ENCODE data around the gene SP3.

SP3 gene

GRCh38 chr2:173966274-173967098 lies 1.3 kb upstream of the SP3 start:
- no peak for DNase-seq

DNA sequence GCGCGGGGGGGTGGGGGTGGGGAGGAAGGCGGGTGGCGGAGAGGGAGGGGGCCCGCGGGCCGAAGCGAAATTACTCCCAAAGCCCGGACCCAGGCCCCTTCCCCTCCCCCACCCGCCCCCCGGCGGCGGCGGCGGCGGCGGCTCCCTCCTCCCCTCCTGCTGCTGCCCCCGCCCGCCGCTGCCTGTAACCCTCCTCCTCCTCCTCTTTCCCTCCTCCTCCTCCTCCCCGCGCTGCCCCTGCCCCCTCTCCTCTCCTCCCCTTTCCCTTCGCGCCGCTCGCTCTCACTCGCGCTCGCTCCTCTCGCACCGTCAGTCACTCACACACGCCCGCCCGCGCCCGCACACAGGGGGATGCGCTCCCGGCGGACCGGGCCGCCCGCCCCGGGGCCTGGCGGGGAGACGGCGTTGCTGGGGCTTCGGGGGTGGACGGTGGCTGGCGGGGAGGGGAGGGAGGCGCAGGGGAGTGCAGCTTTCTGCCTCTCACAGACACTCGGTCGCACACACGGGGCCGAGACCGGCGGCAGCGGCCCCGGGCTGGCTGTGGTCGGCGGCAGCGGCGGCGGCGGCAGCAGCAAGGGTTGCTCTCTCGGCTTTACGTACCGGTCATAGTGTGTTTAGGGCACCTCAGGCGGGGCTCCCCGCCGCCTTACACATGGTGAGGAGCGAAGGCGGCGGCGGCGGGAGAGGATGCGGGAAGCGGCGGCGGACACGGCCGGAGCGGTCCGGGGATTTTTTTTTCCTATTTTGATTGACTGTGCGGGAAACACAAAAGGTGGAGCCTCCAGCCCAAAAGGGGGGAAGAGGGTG lies 405 bp downstream of the SP3 start:
- DNase-seq: peak; percentile 91

DNA sequence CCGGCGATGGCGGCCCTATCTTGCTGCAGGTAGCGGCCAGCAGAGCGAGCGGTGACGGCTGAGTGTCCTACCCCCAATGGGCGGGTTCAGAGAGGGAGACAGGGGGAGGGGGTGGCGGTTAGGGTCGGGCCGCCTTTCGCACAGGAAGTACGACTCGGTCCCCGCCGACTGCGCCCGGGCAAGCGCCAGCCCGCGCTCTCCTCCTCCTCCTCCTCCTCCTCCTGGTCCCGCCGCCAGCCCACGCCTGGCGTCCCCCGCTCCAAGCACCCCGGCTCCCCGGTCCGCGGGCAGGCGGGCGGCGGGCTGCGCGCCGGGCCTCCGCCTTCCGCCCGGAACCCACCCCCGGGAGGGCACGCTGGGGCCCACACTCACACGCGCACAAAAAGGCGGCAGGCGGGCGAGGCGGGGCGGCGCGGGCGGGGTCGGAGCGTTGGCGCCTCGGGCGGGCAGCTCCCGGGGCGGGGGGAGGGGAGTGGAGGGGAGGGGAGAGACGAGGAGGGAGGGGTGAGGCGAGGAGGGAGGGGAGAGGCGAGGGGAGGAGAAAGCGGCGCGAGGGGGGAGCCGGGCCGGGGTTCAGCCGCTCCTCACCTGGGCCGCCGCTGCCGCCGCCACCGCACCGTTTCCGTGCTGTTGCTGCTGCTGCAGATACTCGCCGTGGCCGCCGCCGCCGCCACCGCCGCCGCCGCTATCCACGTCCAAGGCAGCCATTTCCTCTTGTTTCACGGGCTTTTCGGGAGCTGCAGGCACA lies 1.2 kb downstream of the SP3 start:
- DNase-seq: peak; percentile 93

DNA sequence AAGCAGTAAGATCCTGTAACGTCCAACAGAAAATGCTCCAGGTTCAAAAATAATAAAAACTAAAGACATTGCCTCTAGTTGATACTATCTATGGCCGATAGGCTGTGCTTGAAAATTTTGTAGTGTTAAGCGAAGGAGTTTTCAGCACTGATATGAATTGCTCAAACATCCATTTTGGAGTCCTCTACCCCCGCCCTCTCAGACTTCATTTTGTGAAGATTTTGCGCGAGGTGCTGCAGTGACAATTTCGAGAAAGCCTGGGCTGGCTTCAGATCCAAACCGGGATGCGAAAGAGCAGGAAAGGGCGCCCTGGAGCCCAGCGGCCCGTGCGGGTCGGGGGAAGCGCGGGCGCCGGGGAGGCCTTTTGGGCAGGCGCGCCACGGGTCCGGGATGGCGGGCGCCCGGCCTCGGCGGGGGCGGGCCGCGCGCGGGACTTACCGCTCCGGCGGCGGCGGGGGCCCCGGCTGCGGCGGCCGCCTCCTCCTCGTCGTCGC lies 1.8 kb downstream of the SP3 start:
- peak; percentile 73 for DNase-seq

GRCh38 chr2:173962583-173963110 lies 2.5 kb downstream of the SP3 start:
- no peak for DNase-seq

- DNase-seq: no peak
These were observed 3.1 kb downstream of the SP3 start for GRCh38 chr2:173962031-173962430.

GRCh38 chr2:173961346-173961705 lies 3.8 kb downstream of the SP3 start:
- no peak for DNase-seq

DNA sequence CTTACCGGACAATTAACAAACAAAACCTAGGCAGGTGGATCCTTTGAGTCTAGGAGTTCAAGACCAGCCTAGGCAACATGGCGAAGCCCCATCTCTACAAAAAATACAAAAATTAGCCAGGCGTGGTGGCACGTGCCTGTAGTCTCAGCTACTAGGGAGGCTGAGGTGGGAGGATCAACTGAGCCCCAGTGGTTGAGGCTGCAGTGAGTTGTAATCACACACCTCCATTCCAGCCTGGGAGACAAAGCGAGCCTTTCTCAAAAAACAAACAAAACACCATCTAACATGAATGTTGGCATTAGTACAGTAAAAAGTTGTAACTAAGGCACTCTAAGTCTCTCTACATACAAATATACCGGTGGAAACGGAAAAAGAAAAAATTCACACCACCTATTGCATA lies 5.3 kb downstream of the SP3 start:
- no peak for DNase-seq

DNA sequence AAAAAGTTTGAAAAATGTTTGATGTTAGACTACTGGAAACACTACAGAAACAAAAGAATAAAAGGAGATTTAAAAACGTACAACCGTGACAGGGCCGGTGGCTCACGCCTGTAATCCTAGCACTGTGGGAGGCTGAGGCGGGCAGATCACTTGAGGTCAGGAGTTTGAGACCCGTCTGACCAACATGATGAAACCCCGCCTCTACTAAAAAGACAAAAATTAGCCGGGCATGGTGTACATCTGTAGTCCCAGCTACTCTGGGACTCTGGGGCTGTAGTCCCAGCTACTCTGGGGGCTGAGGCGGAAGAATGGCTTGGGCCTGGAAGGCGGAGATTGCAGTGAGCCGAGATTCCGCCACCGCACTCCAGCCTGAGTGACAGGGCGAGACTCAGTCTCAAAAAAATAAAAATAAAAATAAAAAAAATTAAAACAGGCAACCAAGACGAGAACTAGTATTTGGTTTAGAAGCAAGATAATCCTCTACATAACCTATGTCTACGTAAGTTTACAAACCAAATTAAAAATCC lies 5.8 kb downstream of the SP3 start:
- DNase-seq: no peak

- no peak for DNase-seq
These were observed 6.9 kb downstream of the SP3 start for GRCh38 chr2:173958198-173958846.

GRCh38 chr2:173957517-173957916 lies 7.7 kb downstream of the SP3 start:
- DNase-seq: no peak

DNA sequence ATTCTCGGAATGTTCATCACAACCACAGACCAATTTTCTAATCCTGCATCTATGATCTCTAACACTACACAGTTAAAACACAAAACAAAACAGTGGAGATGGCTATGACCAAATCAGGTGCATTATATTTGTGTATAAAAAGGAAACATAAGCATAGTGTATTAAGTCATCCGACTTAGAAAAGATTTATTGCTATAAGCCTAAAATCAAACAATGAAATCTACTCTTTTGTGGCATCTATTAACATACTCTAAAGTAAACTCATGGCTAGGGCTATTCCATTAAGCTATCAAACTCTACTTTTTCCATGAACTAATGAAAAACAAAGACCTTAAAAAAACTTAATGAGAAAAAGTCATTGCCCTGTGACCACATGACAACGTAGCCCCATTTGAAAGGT lies 8.7 kb downstream of the SP3 start:
- DNase-seq: no peak

GRCh38 chr2:173955867-173956266 lies 9.3 kb downstream of the SP3 start:
- DNase-seq: no peak

DNA sequence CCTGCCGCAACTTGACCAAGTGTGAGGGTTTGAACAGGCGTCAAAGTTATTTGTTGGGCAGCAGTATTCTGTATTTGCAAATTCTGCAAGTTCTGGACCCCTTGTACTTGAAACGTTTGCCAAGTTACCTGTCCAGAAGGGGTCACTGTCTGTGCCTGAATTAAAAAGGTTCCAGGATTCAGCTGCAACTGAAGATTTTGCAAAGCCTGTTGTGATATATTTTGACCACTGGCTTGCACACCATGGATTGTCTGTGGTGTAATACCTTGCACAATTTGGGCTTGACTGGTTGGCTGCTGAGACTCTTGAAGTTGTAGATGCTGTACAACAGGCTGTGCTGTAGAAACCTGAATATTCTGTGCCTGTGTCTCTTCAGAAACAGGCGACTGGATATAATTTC lies 10.2 kb downstream of the SP3 start:
- no peak for DNase-seq

DNA sequence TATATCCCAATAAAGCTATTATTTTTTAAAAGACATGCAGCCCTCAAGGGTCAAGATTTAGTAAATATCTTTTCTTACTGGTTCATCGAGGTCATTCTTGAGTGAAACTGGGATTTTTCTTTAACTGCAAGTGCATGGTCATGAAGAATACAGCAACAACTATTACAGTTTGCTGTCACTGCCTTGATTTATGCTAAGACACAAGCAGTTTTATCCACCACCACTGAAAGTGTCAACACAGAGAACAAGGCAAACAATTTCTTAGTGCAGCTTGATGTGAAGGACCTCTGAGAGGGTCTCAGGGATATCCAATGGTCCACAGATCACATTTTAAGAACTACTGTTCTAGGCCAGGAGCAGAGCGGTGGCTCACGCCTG lies 12.1 kb downstream of the SP3 start:
- DNase-seq: no peak

DNA sequence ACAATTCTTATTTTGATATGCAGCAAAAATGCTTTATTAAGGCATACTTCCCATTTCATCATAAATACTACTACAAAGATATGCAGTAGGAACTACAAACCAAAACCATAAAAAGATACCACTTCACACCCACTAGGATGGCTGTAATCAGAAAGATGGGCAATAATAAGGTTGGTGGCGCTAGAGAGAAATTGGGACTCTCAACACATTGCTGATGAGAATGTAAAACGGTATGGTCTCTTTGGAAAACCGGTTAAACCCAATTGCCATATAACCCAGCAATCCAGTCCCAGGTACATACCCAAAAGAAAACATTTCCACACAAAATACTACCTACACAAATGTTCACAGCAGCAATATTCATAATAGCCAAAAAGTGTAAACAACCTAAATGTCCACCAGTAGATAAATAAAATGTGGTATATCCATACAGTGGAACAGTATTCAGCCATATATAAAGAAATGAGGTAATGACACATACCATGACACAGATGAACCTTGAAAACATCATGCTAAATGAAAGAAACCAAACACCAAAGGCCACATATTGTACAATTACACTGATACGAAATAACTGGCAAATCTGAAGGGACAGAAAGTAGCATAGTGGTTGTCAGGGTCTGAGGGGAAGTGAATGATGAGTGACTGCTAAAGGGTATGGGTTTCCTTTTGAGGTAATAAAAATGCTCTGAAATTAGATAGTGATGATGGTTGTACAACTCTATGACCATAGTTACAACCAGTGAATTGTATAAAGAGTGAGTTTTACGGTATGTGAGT lies 12.7 kb downstream of the SP3 start:
- DNase-seq: no peak

GRCh38 chr2:173948842-173949241 lies 16.3 kb downstream of the SP3 start:
- DNase-seq: no peak

- DNase-seq: no peak
These were observed 17.0 kb downstream of the SP3 start for GRCh38 chr2:173948198-173948597.

DNA sequence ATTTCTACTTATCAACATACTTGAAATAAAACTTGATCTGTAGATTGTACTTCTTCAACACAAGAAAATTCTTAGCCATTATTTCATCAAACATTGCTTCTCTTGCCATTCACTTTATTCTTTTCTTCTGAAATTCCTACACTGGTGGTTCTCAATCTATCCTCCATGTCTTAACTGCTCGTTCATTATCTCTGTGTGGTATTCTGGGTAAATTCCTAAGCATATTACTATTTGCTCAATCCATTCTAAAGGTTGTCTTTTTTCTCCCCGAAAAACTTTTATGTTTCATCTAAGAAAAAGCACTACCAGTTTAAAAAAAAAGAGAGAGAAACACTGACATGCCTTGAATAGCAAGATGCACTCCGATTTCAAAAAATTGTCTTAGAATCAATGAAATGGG lies 18.0 kb downstream of the SP3 start:
- DNase-seq: no peak

DNA sequence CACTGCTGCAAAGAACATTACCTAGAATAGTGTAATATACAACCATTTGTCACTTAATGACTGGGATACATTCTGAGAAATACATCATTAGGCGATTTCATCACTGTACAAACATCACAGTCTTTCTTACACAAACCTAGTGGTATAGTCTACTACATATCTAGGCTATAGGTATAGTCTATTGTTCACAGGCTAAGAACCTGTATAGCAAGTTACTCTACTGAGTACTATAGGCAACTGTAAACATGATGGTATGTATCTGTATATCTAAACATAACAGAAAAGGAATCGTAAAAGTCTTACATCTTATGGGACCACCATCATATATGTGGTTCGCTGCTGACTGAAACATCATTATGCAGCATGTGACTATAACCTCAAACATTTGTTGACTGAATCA lies 21.4 kb downstream of the SP3 start:
- DNase-seq: no peak

DNA sequence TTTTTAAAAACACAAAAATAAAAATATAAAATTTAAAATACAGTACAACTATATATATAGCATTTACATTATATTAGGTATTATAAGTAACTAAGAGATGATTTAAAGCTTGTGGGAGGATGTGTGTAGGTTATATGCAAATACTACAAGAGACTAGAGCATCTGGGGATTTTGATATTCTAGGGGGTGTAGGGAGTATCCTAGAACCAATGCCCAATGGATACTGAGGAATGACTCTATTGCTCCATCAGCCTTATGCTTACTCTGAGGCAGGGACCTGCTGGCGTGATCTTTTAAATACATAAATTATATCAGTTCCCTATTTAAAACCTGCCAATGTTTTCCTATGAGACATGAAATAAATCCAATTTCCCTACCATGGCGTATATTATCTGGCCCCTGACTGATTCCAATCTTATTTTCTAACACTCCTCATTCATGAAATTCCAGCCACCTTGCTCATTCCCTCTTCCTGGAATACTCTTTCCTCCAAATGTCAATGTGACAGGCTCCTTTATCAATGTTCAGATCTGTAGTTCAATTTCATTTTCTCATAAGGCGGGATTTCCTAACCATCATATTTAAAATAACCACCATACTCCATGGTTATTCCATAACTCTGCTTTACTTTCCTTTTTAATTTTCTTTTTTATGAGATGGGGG lies 22.2 kb downstream of the SP3 start:
- DNase-seq: no peak

Data from activated CD4-positive, alpha-beta T cell treated with anti-CD3 and anti-CD28 coated beads for 48 hours (primary cell).